ENCODE results near the gene KANSL1.

The KANSL1 gene

DNA sequence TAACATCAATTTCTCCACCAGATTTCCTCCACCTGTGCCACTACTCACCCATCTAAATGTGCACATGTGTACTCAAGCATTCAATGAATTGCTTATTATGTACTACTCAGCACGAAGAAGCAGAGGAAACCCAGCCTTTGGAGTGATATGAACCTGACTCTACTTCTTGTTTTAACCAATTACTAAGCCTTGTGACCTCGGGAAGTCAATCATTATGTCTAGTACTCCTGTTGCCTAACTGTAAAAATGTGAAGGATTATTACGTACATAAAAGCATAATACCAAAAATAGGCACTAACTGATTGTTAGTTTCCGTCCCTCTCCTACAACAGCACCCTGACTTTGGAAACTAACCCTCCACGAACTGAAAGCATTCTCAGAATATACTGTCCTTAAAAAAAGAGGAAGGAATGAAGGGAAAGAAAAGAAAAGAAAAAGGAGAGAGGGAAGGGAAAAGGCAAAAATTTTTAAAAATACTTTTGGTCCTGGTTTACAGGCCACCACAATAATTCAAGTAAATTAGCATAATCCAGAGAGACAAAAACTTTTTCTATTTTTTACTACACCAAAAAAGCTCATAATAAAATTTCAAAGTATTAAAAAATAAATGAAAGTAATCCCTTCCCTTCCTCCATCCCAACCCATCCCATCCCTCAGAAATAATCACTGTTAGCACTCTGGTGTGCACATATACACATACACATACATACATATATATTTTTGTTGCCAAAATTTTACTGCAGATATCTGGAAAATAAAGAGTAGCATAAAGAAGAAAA is 53.6 kb downstream of the KANSL1 start:
- no peak for DNase-seq

DNA sequence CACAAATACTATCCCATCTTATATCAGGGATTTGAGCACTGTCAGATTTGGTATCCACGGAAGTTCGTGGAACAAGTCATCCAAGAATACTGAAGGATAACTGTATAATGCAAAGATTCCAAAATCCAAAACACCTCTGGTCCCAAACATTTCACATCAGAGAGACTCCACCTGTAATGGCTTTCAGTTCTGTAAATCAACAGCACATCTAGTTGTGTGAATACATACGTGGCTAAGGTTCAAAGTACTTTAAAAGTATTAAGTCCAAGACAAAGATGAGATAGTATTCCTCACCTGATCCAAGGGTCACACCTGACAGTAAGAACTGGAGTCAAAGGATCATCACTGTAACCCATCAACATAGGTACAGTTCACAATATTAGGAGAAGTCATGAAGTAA is 54.8 kb downstream of the KANSL1 start:
- DNase-seq, result no peak

DNA sequence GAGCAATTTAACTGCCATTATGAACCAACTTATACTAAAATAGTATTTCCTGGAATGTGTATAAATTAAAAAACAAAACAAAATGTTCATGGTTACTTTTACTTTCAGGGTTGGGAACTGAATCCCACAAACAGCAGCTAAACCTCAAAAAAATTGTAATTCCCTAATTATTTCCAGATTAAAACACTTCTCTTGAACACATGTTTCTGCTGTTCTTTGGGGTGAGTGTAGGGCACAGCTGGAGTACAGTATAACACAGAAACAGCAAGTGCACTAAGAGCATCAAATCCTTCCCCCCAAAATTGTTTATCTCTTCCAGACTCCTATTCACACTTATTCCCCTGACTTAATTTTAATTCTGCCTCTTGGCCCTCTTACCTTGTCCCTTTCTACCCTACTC is 56.4 kb downstream of the KANSL1 start:
- DNase-seq, result no peak

- DNase-seq, result no peak
These were observed 57.2 kb downstream of the KANSL1 start for GRCh38 chr17:46135879-46136563.

DNA sequence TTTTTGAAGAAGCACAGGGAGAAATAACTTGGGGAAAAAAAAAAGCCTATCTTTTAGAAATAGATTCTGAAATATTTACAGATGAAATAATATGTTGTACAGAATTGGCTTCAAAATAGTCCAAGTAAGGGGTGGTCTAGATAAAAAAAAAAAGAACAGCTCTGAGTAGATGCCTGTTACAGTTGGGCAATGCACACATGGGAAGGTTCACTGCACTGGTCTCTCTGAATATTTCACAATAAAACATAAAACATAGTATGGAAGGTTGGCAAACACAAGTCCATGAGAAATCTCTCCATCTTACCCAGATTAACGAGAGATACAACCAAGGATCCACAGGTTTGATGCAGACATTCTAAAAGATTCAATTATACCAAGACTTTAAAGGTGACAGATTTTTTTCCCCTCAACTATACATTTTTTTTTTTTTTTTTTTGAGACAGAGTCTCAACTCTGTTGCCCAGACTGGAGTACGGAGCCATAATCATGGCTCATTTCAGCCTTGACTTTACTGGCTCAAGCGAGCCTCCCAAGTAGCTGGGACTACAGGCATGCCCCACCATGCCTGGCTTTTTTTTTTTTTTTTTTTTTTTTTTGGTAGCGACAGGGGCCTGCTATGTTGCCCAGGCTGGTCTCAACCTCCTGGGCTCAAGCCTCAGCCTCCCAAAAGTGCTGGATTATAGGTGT is 58.0 kb downstream of the KANSL1 start:
- no peak for DNase-seq

- no peak for DNase-seq
These were observed 63.9 kb downstream of the KANSL1 start for GRCh38 chr17:46129302-46129701.

DNA sequence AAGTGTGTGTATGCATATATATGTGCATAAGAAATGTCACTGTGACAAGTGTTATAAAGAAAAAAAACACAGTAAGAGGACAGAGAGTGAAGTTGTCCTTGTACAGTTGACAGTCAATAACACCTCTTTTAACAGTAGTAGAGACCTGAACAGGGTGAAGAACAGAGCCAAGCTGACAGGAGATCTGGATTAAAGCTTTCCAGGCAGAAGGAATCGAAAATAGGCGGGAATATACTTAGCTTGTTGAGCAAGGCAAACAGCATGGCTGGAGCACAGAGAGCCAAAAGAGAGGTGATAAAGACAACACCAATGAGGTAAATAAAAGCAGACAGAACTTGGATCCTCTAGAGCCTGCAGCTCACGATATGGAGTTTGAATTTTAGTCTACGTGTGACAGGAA is 64.8 kb downstream of the KANSL1 start:
- DNase-seq, result no peak

DNA sequence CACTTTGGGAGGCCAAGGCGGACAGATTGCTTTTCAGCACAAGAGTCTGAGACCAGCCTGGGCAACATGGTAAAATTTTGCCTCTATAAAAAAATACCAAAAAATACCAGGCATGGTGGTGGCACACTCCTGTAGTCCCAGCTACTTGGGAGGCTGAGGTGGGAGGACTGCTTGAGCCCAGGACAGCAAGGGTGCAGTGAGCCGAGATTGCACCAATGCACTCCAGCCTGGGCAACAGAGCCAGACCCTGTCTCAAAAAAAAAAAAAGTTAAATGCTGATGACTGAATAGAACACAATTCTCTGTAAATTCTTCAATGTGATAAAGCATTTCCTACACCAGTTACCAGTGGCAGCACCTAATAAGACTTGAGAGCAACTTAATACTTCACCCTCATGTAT is 65.7 kb downstream of the KANSL1 start:
- DNase-seq, result no peak

DNA sequence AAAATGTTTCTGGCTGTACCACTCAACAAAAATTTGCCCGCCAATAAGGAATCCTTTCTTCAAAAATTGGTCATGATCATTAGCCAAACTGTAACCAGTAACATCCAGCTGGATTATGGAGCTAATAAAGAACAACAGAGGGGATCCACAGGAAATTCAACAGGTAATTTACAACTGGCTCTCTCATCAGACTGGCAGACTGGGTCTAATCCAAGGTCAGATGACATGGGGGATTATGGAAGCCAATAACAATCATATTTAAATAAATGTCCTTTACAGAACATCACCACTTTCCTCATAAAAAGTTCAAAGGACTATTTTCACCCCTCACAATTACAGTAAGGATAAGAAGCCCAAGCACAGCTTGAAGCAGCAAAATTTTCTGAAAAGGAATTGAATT is 66.4 kb downstream of the KANSL1 start:
- DNase-seq, result no peak

GRCh38 chr17:46125831-46126230 is 67.4 kb downstream of the KANSL1 start:
- no peak for DNase-seq

- DNase-seq, result no peak
These were observed 68.3 kb downstream of the KANSL1 start for GRCh38 chr17:46124695-46125592.

- DNase-seq, result no peak
These were observed 69.6 kb downstream of the KANSL1 start for GRCh38 chr17:46123607-46124006.

GRCh38 chr17:46122486-46122871 is 70.8 kb downstream of the KANSL1 start:
- DNase-seq, result no peak

GRCh38 chr17:46121841-46122485 is 71.3 kb downstream of the KANSL1 start:
- no peak for DNase-seq

GRCh38 chr17:46121165-46121764 is 72.0 kb downstream of the KANSL1 start:
- no peak for DNase-seq

- no peak for DNase-seq
These were observed 72.7 kb downstream of the KANSL1 start for GRCh38 chr17:46120537-46120936.

GRCh38 chr17:46120078-46120477 is 73.2 kb downstream of the KANSL1 start:
- DNase-seq, result no peak

DNA sequence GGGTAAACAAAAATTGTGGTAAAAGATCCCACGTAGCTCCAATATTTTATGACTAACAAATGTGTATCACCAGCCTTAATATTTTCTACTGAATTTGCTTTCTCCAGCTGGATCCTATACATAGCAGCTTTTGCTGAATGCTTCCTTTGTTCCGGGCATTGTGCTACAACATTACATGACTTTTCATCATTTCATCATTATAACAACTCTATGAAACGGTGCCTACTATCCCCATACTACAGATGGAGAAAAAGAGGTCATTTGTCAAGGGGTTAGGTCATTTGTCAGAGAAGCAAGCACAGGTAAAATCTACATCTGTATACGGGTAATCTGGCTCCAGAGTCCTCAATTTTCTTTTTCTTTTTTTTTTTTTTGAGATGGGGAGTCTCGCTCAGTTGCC is 74.3 kb downstream of the KANSL1 start:
- no peak for DNase-seq

- DNase-seq, result no peak
These were observed 75.2 kb downstream of the KANSL1 start for GRCh38 chr17:46117850-46118696.

DNA sequence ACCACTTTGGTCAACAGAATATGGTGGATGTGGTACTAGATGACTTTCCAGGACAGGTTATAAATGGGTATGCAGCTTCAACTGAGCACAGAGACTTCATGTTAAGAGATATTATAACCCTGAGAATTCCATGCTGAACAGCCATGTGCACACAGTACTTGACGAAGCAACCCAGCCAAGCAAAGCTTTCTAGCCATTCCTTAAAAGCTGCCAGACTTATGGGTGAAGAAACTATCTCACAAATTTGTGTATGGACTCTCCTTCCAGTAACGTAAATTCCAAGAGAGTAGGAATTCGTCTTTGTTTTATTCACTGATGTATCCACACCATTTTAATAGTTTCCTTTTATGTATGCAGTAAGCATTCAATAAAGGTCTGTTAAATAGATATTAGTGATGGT is 76.1 kb downstream of the KANSL1 start:
- no peak for DNase-seq

DNA sequence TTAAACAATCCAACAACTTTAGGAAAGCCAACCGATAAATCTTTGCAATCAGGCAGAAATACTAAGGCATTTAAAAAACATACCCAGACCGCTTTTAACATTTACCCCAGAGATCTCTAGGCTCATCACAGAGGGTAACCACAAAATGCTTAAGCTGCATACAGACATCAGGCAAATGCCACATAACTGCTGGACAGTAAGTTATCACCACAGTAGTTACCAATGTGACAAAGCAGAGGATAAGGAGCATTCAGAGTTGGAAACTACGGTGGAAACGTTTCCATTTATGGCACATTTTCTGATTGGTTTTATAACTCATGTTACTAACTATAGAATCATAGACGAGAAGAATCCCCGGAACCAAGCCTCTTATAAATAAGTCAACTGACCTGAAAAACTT is 77.5 kb downstream of the KANSL1 start:
- no peak for DNase-seq

Measured in activated gamma-delta T cell treated with Interleukin-2 at 50 U/mL for 16 hours (primary cell).